Fibroblast of lung (primary cell): Measurements from ENCODE around the gene TMEM52. TPM values are rescaled to one million over a fixed set of nuclear protein-coding genes. Genes with fewer than 3 reads are reported as not detected.

Experiments
- DNase-seq, 2 donors: peaks; one replicate each; pipeline versions ENCODE4 v3.0.0 to v3.0.0-alpha.2; 2010; ENCODE audit warnings: low read depth in 2 of 2
- H2AFZ ChIP-seq: 2 replicates; pipeline ENCODE4 v1.5.1; 2012; ENCODE audit warnings: low read length, control low read depth, inconsistent platforms
- H3K27ac ChIP-seq: 2 replicates; pipeline ENCODE4 v1.5.1; 2011; ENCODE audit warnings: low read length, control low read depth; ENCODE audit not compliant: insufficient read depth
- H3K27me3 ChIP-seq: 2 replicates; pipeline ENCODE4 v1.5.1; 2011; ENCODE audit warnings: mild to moderate bottlenecking, low read length; ENCODE audit not compliant: control insufficient read depth, insufficient read depth
- H3K36me3 ChIP-seq: 2 replicates; pipeline ENCODE4 v1.5.1; 2011; ENCODE audit warnings: low read length; ENCODE audit not compliant: control insufficient read depth, insufficient read depth
- H3K4me1 ChIP-seq: 2 replicates; pipeline ENCODE4 v1.5.1; 2011; ENCODE audit warnings: low read length; ENCODE audit not compliant: control insufficient read depth, insufficient read depth; ENCODE audit errors: extremely low read depth
- H3K4me2 ChIP-seq: 2 replicates; pipeline ENCODE4 v1.5.1; 2011; ENCODE audit warnings: low read length, control low read depth; ENCODE audit not compliant: insufficient read depth; ENCODE audit errors: extremely low read depth
- H3K4me3 ChIP-seq, 4 experiments: fragments of 200-600 bp in 1 of 4; sonication (generic) in 1 of 4; replicated peaks in 1 of 4; 2 replicates each; pipeline ENCODE4 v1.5.1; 2011 to 2016; ENCODE audit warnings: low read length in 4 of 4, low read depth in 3 of 4, mild to moderate bottlenecking in 3 of 4, control low read depth in 2 of 4, inconsistent platforms in 1 of 4, mixed read lengths in 1 of 4; ENCODE audit not compliant: insufficient read depth in 1 of 4; ENCODE audit errors: control extremely low read depth in 1 of 4
- H3K79me2 ChIP-seq: 2 replicates; pipeline ENCODE4 v1.5.1; 2012; ENCODE audit warnings: mild to moderate bottlenecking, low read length, inconsistent platforms; ENCODE audit not compliant: control insufficient read depth, insufficient read depth
- H3K9ac ChIP-seq: 2 replicates; pipeline ENCODE4 v1.5.1; 2011; ENCODE audit warnings: mild to moderate bottlenecking, low read length, control low read depth; ENCODE audit not compliant: insufficient read depth
- H3K9me3 ChIP-seq: 2 replicates; pipeline ENCODE4 v1.5.1; 2012; ENCODE audit warnings: low read depth, low read length; ENCODE audit not compliant: control insufficient read depth, insufficient read depth
- H4K20me1 ChIP-seq: 2 replicates; pipeline ENCODE4 v1.5.1; 2011; ENCODE audit warnings: low read length; ENCODE audit not compliant: control insufficient read depth, insufficient read depth; ENCODE audit errors: extremely low read depth
- EZH2 ChIP-seq: IDR thresholded peaks from 2 replicates; pipeline ENCODE4 v1.5.1; 2012; ENCODE audit warnings: low read length, control low read depth, mild to moderate bottlenecking; ENCODE audit errors: missing control alignments
- polyA plus RNA-seq, 2 donors: library from polyadenylated mRNA; depleted of rRNA in 1 of 2; stranded (reverse) in 1 of 2; unstranded in 1 of 2; fragments of >200 nt; gene quantifications; 2 replicates each; pipeline ENCODE4 v1.2.1, GENCODE V29; 2011 to 2012; ENCODE audit warnings: missing spikeins in 1 of 2
- total RNA-seq: library from RNA; depleted of rRNA; stranded (reverse); fragments of >200 nt; gene quantifications from 2 replicates; pipeline ENCODE4 v1.2.1, GENCODE V29; 2014
- TF ChIP-seq, protein P1 (sequence below), 2 donors: IDR thresholded peaks in 1 of 2; conservative IDR thresholded peaks in 1 of 2; 1 replicate in 1 of 2; 2 replicates in 1 of 2; pipeline ENCODE4 v1.5.1; 2011 to 2012; ENCODE audit warnings: low read length in 2 of 2, control low read depth in 1 of 2, inconsistent platforms in 1 of 2, low read depth in 1 of 2, mild to moderate bottlenecking in 1 of 2

The TMEM52 gene
- total and polyA plus RNA-seq, 2 donors (not counting 1 experiment from before 2014, with no cell fraction given) = 0.17 to 0.42 TPM

- Histone ChIP-seq H3K27ac (no peak overlapping the region), H3K4me1 (no peaks in the 10 kb centered on the region), H3K9me3 (peaks cover 5% of the 10 kb centered on the region), H3K9ac (no peak overlapping the region), H3K79me2 (no peaks in the 10 kb centered on the region), H4K20me1 (no peaks in the 10 kb centered on the region), H3K4me3 (no peak overlapping the region), H3K36me3 (no peaks in the 10 kb centered on the region), H3K4me2 (no peak overlapping the region), H3K27me3 (peaks cover 4% of the 10 kb centered on the region), H2AFZ (no peak overlapping the region)
- no peak for DNase-seq
- no peak for TF ChIP-seq EZH2
- TF ChIP-seq, protein P1, sequence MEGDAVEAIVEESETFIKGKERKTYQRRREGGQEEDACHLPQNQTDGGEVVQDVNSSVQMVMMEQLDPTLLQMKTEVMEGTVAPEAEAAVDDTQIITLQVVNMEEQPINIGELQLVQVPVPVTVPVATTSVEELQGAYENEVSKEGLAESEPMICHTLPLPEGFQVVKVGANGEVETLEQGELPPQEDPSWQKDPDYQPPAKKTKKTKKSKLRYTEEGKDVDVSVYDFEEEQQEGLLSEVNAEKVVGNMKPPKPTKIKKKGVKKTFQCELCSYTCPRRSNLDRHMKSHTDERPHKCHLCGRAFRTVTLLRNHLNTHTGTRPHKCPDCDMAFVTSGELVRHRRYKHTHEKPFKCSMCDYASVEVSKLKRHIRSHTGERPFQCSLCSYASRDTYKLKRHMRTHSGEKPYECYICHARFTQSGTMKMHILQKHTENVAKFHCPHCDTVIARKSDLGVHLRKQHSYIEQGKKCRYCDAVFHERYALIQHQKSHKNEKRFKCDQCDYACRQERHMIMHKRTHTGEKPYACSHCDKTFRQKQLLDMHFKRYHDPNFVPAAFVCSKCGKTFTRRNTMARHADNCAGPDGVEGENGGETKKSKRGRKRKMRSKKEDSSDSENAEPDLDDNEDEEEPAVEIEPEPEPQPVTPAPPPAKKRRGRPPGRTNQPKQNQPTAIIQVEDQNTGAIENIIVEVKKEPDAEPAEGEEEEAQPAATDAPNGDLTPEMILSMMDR (conservative IDR thresholded peaks at IDR 0.05 in 1 of 2, IDR thresholded peaks at IDR 0.05 in 1 of 2; ENCODE audit: low read depth in 1 of 2, low read length in 2 of 2) = no peak
Measured at GRCh38 chr1:1966071-1966740, 47.1 kb upstream of the TMEM52 start.

GRCh38 chr1:1965546-1965945, 46.5 kb upstream of the TMEM52 start:
- Histone ChIP-seq H3K9ac (no peak overlapping the region), H3K4me1 (no peaks in the 10 kb centered on the region), H3K79me2 (no peaks in the 10 kb centered on the region), H3K4me3 (no peak overlapping the region), H3K27me3 (peaks cover 6% of the 10 kb centered on the region), H3K36me3 (no peaks in the 10 kb centered on the region), H3K4me2 (no peak overlapping the region), H4K20me1 (no peaks in the 10 kb centered on the region), H2AFZ (no peak overlapping the region), H3K27ac (no peak overlapping the region), H3K9me3 (no peaks in the 10 kb centered on the region)
- no peak for DNase-seq
- TF ChIP-seq, protein P1 (conservative IDR thresholded peaks at IDR 0.05 in 1 of 2, IDR thresholded peaks at IDR 0.05 in 1 of 2; ENCODE audit: low read depth in 1 of 2, low read length in 2 of 2) = no peak
- TF ChIP-seq EZH2 = no peak

GRCh38 chr1:1964811-1965210, 45.7 kb upstream of the TMEM52 start:
- Histone ChIP-seq H4K20me1 (no peaks in the 10 kb centered on the region), H3K27me3 (peaks cover 6% of the 10 kb centered on the region), H3K4me1 (no peaks in the 10 kb centered on the region), H3K4me3 (no peak overlapping the region), H3K4me2 (no peak overlapping the region), H3K9me3 (no peaks in the 10 kb centered on the region), H3K9ac (no peak overlapping the region), H3K27ac (no peak overlapping the region), H3K36me3 (no peaks in the 10 kb centered on the region), H2AFZ (no peak overlapping the region), H3K79me2 (no peaks in the 10 kb centered on the region)
- no peak for DNase-seq
- TF ChIP-seq, protein P1 (conservative IDR thresholded peaks at IDR 0.05 in 1 of 2, IDR thresholded peaks at IDR 0.05 in 1 of 2; ENCODE audit: low read depth in 1 of 2, low read length in 2 of 2) = no peak
- no peak for TF ChIP-seq EZH2
